ENCODE data around the gene CRYAB.

DNA sequence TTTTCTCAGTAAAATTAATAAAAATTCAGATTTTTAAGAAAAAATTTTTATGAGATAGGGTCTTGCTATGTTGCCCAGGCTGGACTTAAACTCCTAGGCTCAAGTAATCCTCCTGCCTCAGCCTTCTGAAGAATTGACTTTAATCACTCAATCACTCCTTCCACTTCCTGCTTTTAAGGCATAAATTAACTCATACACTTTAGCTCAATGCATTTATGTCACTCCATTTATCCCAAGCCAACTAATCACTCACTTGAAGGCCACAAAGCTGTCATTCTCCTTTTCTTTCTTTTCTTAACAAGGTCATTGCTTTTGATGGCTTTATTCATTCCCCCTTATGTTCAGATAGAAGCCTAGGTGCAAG lies 41.1 kb downstream of the CRYAB start:
- TF ChIP-seq, protein P1, sequence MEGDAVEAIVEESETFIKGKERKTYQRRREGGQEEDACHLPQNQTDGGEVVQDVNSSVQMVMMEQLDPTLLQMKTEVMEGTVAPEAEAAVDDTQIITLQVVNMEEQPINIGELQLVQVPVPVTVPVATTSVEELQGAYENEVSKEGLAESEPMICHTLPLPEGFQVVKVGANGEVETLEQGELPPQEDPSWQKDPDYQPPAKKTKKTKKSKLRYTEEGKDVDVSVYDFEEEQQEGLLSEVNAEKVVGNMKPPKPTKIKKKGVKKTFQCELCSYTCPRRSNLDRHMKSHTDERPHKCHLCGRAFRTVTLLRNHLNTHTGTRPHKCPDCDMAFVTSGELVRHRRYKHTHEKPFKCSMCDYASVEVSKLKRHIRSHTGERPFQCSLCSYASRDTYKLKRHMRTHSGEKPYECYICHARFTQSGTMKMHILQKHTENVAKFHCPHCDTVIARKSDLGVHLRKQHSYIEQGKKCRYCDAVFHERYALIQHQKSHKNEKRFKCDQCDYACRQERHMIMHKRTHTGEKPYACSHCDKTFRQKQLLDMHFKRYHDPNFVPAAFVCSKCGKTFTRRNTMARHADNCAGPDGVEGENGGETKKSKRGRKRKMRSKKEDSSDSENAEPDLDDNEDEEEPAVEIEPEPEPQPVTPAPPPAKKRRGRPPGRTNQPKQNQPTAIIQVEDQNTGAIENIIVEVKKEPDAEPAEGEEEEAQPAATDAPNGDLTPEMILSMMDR (IDR thresholded peaks at IDR 0.05 in 4 of 5, conservative IDR thresholded peaks at IDR 0.05 in 1 of 5) = no peak
- no peak for TF ChIP-seq POLR2A (IDR thresholded peaks at IDR 0.05)

Measured in gastrocnemius medialis (tissue), 4 donors.